Cerebellar cortex (tissue), 1 donor: ENCODE measurements around the gene DDIT4.
"Not testable (repeated sequence)": the region's sequence is repeated elsewhere in the genome, so short reads cannot be mapped to it uniquely, and the experiment has no call there.

ENCODE experiments used
- DNase-seq: peaks from one replicate; pipeline ENCODE4 v3.0.0-alpha.2; 2015; ENCODE audit warnings: low spot score

The DDIT4 gene

DNA sequence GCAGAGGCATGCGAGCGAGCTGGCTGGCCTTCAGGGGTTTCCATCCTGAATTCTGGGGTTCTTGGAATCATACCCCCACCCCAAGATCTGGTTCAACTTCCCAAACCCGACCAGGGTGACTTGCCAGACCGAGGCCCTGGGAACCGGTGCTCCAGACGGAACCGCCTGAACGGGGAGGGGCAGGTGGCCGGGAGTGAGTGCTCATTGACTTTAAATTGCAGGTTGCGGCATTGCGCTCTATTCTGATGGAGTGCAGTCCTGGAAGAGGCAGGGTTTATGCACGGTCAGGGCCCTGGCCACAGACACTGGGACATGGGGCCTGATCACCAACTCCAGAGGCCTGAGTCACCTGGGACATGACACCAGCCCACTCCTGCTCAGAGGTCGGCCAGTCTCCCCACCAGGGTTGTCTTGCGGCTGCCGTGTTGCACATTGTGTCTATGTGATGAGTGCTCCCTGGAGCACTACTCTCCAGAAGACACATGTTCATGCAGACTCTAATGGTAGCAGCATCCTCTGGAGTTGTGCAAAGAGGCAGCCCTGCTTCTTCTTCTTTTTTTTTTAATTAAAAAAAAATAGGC lies 5.8 kb upstream of the DDIT4 start:
- peak; percentile 28 for DNase-seq

DNA sequence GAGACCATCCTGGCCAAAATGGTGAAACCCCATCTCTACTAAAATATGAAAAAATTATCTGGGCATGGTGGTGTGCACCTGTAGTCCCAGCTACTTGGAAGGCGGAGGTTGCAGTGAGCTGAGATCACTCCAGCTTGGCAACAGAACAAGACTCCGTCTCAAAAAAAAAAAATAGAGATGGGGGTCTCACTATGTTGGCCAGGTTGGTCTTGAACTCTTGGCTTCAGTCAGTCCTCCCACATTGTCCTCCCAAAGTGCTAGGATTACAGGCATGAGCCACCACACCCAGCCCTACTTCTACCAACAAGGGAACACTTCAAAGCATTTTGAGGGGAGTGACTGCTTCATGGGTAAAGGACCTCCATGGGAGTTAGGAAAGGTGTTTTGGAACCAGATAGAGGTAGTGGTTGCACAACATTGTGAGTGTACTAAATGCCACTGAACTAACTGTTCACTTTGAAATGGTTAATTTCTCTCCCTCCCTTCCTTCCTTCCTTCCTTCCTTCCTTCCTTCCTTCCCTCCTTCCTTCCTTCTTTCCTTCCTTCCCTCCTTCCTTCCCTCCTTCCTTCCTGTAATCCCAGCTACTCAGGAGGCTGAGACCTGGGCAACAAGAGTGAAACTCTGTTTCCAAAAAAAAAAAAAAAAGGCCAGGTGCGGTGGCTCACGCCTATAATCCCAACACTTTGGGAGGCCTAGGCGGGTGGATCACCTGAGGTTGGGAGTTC lies 5.1 kb upstream of the DDIT4 start:
- not testable (repeated sequence) for DNase-seq

DNA sequence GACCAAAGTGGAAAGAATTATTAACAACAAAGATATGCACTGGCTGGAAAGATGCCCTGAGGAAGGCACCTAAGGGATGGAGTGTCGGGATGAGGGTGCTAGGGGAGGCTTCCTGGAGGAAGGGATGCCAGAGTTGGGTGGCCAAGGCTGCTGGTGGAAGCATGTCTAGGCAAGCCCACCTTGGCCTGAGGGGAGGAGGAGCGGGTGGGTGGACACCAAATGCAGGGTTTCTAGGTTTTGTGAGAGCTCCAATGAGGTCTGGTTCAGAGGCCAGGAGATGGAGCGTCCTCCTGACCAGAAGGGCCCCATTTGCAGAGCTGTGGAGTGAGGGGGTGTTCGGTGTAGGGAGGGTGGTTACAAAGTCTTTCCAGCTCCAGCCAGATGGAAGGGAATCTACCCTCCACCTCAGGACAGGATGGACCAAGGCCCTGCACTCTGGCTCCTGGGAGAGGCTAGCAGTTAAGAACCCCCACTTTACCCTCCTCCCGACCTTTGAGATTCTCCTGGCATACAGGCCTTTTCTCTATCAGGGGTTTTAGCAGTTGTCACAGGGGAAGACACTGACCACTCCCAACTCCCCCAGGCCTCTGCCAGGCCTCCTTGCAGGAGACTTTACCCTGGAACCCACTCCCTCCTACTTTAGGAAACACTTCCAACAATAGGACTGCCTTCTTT lies 3.0 kb upstream of the DDIT4 start:
- DNase-seq: peak; percentile 6

DNA sequence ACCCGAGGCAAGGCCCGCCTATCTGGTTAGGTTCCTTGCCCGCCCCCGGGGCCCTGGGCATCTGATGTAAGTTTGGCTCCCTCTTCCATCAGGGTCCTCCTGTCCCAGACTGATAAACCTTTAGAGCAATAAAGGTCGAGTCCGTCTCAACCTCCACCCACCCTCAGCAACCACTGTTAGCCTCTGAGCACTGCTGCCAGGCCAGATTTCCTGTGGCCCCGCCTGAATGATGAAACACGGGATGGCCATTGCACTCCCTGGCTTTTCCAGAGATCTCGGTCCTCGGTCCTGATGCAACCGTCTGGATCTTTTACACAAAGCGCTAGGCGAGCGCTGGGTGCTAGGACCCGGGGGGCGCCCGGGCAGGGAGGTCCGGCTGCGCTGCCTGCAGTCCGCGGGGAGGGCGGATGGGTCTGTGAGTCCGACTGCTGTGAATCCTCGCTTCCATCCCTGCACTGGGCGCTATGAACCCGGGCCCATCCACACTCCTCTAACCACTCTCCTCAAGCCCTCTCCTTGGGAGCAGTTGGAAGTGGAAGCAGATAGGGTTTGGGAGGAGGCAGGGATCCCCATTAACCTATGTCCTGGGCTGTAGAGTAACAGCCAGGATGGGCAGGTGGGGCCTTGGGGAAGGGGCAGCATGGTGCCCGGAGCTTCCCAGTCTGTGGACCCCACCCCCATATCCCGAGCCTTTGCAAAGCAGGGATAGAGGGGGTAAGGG lies 875 bp upstream of the DDIT4 start:
- DNase-seq: peak; percentile 95

DNA sequence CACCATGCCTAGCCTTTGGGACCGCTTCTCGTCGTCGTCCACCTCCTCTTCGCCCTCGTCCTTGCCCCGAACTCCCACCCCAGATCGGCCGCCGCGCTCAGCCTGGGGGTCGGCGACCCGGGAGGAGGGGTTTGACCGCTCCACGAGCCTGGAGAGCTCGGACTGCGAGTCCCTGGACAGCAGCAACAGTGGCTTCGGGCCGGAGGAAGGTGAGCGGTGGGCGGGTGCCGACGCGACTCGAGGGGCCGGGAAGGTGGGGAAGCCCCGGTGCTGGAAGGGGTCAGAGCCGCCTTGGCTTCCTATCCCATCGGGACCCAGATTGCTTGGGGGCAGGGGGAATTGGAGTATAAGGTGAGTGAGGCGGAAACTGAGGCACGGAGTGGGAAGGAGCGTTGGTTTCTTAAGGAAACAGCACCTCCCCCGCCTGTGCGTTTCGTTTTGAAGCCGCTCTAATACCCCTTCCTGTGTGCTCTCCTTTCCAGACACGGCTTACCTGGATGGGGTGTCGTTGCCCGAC lies 547 bp downstream of the DDIT4 start:
- no peak for DNase-seq

DNA sequence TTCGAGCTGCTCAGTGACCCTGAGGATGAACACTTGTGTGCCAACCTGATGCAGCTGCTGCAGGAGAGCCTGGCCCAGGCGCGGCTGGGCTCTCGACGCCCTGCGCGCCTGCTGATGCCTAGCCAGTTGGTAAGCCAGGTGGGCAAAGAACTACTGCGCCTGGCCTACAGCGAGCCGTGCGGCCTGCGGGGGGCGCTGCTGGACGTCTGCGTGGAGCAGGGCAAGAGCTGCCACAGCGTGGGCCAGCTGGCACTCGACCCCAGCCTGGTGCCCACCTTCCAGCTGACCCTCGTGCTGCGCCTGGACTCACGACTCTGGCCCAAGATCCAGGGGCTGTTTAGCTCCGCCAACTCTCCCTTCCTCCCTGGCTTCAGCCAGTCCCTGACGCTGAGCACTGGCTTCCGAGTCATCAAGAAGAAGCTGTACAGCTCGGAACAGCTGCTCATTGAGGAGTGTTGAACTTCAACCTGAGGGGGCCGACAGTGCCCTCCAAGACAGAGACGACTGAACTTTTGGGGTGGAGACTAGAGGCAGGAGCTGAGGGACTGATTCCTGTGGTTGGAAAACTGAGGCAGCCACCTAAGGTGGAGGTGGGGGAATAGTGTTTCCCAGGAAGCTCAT lies 1.1 kb downstream of the DDIT4 start:
- DNase-seq: peak; percentile 66

DNA sequence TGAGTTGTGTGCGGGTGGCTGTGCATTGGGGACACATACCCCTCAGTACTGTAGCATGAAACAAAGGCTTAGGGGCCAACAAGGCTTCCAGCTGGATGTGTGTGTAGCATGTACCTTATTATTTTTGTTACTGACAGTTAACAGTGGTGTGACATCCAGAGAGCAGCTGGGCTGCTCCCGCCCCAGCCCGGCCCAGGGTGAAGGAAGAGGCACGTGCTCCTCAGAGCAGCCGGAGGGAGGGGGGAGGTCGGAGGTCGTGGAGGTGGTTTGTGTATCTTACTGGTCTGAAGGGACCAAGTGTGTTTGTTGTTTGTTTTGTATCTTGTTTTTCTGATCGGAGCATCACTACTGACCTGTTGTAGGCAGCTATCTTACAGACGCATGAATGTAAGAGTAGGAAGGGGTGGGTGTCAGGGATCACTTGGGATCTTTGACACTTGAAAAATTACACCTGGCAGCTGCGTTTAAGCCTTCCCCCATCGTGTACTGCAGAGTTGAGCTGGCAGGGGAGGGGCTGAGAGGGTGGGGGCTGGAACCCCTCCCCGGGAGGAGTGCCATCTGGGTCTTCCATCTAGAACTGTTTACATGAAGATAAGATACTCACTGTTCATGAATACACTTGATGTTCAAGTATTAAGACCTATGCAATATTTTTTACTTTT lies 1.8 kb downstream of the DDIT4 start:
- DNase-seq: peak; percentile 16

DNA sequence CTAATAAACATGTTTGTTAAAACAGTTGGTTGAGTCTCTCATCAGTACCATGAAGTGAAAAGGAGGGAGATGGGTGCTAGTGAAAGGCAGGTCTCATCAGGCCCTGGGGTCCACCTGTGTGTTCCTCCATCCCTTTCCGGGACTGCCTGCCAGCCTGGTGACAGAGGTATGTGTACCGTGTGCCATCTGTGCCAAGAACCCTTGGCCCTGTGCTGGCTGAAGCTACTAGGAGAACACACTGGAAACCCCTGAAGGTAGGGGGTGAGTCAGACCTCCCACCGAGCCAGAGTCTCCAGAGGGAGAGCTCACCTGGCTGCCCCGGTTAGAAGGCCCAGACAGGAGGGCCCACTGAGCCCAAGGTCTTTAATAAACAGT lies 2.3 kb downstream of the DDIT4 start:
- DNase-seq: peak; percentile 45

DNA sequence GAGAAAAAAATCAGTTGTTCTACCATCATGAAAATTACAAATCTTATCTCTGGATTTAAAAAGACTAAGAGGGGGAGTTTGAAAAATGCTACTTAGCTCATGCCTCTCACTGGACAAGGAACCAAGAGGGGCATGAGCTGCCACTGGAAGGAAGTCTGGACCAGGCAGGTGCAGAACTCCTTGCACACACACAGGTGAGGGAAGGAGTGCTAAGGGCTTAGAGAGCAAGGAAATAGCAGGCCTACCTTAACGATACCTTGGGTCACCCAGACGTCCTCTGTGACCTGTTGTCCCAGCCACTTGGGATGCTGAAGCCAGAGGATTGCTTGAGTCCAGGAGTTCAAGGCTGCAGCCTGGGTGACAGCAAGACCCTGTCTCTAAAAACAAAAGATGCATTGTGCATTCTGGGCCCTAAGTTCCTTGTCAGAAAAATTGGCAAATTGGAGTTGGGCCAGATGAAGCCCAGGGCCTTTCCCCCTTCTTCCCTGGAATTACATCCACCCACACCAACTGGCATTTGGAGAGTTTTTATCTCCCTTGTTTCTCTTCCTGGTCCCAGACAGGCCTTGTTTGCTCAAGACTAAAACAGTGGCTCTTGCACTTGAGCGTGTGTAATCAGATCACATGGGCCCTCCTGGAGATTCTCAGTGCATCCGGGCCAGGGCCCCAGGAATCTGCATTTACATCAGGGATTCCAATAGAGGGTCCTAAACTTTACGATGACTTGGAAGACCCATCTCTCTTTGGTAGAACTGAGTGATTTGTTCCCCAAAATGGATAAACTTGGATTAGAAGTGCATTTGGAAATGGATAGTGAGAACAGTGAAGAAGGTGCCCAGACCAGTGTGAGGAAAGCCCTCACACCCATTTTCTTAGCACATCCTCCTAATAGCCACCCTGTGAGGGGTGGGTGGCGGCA lies 3.0 kb downstream of the DDIT4 start:
- DNase-seq: peak; percentile 42

DNA sequence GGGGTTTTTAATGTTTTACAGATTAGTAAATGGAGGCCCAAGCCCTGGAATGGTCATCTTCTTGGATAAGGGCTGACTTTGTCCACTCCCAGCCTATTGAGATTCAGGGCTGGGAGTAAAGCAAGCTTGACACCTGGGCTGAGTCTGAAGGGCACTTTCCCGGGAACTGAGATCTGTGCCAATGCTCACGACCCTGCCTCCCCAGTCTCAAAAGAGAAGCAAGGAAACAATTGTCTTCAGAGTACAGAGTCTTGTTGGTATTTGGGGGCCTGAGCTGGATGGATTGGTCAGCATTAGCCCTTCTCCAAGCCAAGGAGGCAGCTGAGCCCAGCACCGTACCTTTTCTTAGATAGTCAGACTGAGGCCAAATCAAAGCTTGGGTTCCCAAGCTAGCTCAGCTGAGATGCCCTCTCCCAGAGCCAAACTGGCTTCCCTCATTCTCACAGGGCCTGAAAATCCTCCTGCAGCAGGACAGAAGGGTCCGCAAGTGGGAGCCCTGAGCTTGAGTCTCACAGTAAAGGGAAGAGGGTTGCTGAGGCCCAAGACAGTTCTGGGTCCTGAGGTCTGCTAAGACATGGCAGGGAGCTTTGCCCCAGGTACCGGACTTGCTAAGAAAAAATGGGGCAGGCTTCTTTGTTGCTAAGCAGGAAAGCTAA lies 3.7 kb downstream of the DDIT4 start:
- peak; percentile 46 for DNase-seq

DNA sequence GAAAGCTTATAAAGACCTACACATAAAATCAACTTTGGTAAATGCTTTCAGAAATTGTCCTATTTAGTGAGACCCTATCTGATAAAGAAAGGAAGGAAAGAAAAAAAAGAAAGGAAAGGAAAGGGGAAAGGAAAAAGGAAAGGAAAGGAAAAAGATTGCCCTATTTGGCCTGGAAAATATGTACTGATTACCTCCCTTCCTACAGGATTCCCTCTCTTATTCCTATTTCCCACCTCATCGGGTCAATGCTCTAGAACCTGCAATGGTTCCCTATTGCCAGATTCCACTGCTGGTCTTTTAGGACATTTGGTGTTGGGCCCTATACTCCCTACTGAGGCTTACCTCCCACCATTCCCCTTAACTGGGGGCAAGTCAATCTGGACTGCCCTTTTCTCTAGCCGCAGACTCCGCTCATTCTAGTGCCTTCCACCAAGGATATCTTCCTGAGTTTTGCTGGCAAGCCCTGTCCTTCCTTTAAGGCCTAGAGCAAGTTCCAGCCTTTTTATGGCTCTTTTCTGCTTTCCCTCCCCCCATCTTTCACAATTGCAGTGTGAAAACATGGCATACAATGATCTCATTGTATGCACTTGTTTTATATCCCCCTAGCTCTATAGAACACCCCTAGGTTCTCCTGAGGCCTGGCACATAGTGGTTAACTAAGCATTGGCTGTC lies 4.4 kb downstream of the DDIT4 start:
- peak; percentile 30 for DNase-seq

DNA sequence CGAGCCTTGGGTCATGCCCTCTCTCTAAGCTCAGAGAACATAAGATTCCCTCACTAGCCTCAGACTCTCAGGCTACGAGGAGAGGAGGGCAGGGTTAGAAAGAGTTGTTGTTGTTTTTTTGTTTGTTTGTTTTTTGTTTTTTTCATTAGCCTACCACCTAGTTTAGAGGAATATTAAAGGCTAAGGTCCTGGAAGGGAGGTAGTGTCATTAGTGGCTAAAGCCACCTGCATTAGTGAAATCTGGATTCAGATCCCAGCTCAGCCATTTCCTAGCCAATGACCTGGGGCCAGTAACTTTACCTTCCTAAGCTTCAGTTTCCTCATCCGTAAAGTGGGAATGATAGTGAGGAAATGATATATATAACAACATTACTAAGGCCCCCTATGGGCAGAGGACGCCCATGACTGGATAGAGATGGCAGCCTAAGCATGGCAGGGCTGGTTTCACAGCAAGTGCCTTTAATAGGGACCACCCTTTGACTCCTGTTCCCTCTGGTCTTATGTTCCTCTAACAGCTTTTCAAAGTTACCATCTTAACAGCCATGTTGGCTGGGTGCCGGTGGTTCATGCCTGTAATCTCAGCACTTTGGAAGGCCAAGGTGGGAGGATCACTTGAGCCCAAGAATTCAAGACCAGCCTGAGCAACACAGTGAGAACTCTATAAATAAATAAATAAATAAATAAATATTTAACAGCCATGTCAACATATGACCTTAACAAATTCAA lies 5.1 kb downstream of the DDIT4 start:
- no peak for DNase-seq

DNA sequence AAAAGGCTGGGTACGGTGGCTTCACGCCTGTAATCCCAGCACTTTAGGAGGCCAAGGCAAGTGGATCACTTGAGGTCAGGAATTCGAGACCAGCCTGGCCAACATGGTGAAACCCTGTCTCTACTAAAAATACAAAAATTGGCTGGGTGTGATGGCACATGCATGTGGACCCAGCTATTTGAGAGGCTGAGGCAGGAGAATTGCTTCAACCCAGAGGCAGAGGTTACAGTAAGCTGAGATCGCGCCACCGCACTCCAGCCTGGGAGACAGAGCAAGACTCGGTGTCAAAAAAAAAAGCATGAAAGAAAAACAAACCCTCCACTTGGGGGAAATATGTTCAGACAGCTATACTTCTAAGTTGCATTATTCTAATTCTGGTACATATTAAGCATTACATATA lies 5.9 kb downstream of the DDIT4 start:
- DNase-seq: not testable (repeated sequence)

DNA sequence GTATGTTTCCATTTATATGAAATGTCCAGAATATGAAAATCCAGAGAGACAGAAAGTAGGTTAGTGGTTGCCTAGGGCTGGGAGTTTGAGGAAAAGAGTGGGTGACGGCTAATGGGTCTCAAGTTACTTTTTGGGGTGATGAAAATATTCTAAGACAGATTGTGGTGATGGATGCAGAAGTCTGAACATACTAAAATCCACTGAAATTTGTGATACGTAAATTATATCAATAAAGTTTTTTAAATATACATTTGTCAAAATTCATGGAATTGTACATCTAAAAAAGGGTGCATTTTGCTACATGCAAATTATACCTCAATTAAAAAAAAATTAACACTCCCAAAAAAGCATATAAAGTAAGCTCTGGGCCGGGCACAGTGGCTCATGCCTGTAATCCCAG lies 9.4 kb downstream of the DDIT4 start:
- DNase-seq: no peak

DNA sequence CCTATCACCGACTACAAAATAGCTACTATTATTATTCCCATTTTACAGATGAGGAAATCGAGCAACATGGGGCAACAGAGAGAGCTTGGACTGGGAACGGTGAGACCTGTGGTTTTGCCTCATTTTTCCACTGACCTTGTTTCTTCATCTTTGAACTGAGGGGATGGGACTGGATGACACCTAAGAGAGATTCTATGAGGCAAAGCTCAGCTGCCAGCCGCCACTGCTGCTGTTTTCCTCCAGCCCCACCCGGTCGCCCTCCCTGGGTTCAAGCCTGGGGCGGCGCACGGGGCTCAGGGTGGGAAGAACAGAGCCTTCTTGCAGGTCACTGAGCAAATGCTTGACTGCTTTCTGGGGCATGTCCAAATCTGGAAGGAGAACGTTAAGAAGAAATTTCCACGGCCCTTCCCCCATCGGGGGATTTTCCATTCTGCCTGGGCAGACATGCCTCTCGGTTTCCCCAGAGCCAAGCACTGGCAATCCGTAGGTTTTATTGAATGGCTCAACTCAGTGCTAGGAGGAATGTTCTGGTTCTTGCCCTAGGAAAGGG lies 12.3 kb downstream of the DDIT4 start:
- DNase-seq: peak; percentile 30

DNA sequence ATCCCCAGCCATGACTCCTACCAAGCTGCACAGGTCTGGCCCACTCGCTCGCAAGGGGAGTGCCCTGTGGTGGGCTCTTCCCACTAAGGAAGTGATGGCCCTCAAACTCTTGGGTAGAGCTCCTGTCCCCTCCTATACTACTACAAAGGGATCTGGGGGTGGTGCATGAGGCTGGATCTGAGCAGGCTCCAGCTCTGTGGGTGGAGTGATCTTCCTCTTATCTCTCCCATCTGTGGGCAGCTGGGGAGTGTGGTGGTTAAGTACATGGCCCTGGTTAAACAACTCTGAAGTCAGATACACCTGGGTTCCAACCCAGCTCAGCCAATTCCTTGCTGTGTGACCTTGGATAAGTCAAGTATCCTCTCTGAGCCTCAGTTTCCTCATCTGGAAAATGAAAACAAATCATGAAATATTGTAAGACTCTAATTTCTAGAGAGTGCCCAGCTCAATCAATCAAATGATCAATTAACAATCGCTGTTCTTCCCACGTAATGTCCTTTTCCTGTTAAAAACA lies 17.4 kb downstream of the DDIT4 start:
- DNase-seq: no peak

DNA sequence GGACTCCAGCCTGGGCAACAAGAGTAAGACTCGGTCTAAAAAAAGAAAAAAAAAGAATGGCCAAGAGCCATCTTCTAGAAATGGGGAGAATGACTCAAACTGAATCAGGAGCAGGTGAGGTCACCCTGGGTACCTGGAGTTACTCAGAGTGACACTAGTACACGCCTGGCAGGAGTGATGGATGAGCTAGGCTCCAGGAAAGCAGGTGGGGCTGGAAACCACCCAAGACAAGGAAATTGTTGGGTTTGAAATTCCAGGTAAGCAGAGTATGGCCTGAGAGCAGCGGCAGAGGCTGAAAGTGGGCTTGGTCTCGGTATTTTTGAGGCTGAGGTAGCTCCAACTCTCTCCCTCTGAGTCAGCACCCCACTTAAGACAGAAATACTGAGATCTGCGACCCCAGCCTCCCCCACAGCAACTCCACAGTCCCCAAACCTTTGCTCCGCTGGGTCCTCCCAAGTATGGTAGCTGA lies 18.5 kb downstream of the DDIT4 start:
- DNase-seq: no peak

DNA sequence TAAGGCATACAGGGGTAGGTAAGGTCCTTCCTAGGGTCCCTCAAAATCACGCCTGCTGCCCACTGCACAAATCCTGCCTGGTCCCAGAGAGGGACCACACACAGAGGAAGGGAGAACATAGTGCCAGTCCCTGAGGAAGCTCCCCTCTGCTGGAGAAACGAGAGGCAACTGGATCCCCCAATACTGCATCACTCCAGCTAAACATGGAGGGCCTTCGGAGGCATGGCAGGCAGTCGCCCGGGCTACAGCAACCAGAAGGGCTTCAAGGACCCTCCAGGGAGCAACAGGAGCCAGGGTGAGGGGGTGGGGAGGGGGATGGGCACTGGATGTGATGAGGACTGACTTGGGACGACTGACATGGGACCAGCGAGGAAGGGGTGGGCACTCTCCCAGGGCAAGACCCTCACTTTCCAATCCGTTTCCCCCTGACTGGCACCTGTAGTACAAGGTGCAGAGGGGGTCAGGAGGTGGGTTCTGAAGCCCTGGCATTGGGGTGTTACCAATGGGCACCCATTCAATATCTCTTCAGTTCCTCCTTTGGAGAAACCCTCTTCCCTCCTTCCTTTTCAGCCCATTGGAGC lies 21.7 kb downstream of the DDIT4 start:
- DNase-seq: no peak
